NCI-H1694 (cell line): ENCODE data around the gene RHOG.
"Not testable (repeated sequence)": the region's sequence is repeated elsewhere in the genome, so short reads cannot be mapped to it uniquely, and the experiment has no call there.

Experiments used
- DNase-seq: peaks from one replicate; lab custom pipeline; 2025; lab: John Stamatoyannopoulos, UW

Gene RHOG

DNA sequence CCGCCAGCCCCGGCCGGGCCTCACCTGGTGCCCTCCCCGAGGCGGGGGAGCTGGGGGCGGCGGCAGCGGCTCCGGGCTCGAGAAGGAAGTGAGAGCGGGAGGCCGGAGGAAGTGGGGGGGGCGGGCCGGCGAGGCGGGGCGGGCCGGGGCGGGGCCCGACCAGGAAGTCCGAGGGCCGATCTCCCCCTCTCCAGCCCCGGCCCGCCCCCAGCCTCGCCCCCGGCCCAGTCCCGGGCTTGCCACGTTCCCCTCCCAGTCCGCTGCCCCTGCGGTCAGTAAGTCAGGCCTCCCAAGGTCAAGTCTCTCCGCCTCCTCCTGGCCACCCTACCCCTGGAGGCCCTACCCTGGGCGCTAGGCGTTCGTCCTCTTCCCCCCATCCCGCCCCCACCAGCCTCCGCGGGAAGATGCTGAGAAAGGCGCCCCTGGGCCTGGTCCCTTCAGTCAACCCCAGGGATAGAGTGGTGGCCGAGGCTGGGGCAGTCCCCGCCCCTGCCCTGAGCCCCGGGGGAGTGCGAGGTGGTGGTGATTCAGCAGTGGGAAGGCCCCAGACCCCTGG, at the start of gene RHOG:
Gene RHOG (minus strand): TSS at position 90 of the 556 bp plus-strand sequence. CDS start 12,821 bp downstream, outside the sequence.
- DNase-seq, result no peak

DNA sequence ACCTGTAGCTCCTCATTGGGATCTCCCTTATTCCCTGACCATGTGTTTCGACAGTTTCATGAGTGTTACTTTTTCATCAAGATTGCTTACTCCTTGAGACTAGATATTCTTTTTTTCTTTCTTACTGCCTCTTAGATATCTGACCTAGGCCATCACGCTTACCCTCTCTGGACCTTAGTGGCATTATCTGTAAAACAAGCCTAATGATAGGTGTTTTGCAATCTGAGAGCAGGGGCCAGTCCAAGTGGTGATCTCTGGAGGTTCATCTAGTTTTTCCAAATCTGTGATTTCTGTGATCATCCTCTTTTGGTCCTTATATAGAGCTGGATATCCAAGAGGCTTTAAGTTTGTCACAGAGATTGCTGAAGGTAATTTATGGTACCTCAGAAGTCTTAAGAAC, 49.3 kb upstream of the RHOG start:
- no peak for DNase-seq

DNA sequence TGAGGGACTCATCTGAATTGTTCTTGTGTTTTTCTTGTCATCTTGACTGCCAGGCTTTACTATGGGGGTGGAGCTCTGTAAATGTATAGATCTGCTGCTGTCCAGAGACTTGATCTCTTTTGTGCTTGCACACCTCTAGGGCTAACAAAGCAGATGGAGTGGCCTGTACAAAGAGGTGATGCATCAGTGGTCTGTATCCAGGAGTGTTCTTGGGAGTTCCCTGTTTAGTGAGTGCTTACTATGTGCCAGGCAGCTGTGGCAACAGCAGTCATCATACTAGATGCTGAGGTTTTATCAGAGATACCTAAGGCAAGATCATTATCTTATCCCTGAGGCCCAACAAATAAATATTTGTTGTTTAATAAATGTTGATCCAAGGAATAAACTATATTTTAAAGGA, 48.1 kb upstream of the RHOG start:
- no peak for DNase-seq

DNA sequence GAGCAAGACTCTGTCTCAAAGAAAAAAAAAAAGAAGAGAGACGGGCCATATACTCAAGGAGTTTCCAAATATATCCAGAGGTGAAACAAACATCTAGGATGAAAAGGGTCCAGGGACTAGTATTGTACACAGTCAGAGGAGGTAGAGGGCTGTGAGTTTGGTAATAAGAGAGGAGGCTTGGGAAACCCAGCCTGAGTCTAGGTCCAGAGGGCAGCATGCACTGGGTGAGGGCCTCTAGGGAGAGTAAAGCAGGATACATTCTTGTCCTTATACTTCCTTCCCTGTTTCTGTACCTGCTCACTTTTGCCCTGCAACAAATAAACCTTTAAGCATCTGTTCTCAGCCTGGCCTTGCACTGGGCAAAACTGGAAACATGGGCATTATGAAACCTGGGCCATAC, 46.2 kb upstream of the RHOG start:
- DNase-seq, result no peak

DNA sequence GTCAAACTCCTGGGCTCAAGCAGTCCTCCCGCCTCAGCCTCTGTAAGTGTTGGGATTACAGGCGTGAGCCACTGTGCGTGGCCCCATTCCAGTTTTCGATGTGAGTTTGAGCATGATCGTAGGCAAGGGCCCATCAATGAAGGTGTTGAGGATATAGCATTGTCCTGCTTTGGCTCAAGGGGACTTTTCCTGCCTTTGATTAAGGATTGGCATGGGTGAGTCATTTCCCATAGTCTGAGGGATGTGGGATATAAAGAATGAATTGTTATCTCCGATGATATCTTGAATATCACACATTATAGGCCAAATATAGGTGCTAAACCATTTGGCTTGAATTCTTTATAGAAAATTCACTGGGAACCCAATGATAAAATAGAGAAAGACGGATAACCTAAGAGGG, 45.1 kb upstream of the RHOG start:
- DNase-seq, result no peak

DNA sequence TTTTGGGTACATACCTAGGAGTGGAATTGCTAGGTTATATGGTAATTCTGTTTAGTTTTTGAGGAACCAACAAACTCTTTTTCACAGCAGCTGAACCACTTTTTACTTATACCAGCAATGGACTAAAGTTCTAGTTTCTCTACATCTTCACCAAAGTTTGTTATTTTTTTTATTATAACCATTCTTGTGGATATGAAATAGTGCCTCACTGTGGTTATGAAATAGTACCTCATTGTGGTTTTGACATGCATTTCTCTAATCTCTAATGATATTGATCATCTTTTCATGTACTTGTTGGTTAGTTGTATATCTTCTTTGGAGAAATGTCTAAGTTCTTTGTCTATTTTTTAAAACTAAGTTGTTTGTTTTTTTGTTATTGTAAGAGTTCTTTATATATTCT, 41.9 kb upstream of the RHOG start:
- DNase-seq, result no peak

DNA sequence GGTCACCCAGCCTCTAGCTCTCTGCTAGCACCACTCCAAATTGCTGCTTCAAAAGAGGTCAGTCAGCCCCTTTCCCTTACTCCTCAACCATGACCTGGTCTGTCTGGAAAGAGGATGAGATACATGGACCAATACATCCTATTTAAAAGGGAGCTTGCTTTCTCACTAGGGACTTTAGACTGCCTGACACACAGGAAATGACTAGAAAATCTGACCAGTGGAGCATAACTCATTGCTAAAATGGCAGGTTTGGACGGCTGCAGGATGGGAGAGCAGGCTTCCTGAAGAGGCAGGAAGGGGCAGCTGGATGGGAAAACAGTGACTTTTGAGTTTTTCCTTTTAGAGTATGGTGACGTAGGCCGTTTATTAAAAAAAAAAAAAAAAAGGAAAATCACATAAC, 40.0 kb upstream of the RHOG start:
- no peak for DNase-seq

DNA sequence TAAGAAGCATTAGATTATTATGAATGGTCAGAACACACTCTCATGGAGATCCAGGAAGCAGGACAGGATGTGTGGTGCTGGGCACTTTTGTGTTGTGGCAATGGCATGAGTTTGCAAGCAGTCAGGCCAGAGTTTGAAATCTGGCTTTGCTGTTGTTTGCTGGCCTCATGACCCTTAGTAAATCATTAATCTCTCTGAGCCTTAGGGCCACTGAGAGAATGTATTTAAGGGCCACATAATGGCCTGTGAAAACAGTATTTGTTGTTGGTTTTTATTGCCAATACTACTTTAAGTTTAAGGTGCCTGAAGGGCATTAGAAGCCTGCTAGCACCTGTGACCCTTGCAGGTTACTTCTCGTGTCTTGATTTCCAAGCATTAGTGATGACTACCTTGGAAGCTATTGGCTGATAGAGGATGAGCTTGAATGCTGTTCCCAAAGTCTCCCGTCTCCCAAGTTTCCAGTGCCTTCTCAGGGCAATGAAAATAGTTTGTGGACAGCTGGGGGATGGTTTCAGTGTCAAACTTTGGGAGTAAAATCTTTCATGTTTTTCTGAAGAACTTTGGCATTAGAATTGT, 39.3 kb upstream of the RHOG start:
- no peak for DNase-seq

DNA sequence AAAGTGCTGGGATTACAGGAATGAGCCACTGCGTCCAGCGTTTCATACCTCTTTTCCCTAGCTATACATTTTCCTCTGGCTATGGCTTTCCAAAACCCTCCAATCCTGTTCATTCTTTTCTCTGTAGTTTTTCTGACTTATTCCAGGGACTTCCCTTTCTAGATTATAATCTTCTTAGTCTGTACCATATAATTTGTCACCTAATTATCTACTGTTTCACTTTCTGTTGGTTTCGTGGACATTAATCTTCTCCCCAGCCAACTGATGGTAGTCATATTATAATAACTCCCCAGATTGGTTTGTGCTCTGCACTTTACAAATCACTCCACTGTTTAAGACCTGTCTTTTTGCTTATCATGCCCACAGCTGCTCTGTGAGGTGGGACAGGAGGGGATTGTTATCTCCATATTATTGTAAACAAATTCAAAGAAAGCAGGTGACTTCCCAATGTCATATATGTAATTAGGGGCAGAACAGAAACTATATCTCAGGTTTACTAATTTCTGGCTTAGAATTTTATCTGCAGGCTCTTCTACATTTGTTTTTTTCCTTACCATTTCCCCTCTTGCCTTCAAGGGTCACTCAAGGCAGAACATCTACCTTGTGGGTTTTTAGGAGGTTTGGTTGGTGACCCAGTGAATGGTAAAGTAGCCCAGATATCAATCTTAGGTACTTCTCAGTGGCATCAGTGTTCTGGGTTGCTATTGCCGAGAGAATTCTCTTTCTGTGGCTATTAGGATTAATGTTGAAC, 38.6 kb upstream of the RHOG start:
- DNase-seq, result no peak

DNA sequence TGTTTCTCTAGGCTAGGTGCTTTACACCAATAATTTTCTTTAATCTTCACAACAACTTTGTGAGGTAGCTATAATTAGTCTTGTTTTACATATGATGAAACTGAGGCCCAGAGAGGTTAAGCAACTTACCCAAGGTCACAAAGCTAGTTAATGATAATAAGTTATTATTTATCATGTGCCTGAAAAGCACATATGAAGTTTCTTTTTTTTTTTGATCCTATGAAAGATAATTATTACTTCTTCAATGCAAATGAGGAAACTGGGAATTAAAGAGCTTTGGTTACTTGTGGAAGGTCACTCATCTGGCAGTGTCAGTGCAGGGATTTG, 37.5 kb upstream of the RHOG start:
- no peak for DNase-seq

DNA sequence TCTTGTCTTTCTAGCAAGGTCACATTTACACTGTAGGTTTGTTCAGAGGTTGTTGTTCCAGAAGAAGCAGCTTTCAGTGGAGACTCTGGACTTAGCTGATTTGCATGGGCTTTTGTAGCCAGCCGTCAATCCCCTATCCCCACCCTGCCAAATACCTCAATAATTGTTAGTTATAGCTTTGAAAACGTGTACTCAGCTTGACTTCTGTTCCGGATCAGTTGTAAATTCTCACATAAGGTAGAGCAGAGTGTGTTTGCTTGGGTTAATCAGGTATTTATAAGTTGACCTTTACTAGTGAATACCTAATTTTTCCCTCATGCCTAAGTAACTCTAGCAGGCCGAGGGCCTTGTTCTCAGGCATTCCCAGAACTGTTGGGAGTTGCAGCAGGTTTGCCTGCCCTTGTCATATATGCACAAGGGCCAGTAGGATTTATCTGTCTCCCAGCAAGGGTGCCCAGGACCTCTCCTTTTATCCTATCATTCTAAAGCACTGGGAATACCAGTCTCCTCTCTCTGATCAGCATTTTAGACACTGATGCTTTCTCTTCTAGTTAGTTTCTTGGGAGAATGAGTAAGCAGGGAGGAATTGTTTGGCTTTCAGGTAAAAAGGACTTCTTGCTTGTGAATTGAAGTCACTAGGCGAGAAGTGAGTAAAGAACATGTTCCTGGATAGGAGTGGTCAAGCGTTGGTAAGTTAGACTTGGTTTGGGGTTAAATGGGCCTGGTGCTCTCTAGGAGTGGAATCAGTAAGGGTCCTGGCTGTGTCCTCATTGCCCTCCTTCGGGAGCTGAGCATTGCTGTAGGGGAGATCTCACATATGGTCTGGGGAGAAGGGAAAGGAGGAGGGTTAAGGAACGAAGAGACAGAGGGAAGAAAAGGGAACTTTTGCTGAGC, 36.9 kb upstream of the RHOG start:
- DNase-seq, result no peak

DNA sequence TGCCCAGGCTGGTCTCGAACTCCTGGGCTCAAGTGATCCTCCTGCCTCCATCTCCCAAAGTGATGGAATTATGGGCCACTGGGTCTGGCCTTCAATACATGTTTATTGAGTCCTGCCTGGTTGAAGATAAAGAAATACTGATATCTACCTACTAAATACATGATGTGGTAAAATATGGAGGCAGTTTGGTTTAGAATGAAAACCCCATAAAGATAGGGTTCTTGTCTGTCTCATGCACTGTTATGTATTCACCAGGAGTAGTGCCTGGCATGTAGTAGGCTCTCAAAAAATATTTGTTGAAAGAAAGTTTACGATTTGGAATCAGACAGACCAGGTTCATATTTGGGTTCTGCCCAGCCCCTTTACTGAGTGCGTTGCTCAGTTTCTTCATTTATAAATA, 35.9 kb upstream of the RHOG start:
- DNase-seq, result no peak

DNA sequence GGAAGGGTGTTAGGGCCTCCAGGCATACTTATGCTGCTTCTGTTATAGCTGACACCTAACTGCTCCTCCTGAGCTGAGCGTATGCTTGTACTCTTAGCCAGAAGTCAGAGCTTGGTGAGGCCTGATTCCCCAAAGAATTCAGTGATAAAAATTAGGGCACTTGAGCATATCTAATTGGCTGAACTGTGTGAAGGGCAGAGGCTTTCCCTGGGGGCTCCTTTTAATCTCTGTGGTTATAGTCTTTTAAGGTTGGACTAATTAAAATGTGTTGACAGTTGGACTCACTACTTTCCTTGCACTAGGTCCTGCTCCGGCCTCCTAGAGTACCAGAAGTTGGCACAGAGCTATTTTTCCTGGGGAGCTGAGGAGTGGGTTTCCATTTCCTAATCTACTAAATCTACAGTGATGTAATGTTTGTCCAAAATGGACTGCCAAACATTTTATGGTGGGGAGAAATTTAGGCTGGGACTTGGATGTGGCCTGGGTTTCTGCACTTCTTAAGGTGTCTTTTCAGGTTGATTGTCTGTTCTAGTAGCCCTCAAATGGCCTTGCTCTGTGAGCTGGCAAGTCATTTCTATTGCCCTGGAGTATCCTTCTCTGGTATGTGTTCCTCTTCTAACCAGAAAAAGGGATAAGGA, 33.1 kb upstream of the RHOG start:
- no peak for DNase-seq

DNA sequence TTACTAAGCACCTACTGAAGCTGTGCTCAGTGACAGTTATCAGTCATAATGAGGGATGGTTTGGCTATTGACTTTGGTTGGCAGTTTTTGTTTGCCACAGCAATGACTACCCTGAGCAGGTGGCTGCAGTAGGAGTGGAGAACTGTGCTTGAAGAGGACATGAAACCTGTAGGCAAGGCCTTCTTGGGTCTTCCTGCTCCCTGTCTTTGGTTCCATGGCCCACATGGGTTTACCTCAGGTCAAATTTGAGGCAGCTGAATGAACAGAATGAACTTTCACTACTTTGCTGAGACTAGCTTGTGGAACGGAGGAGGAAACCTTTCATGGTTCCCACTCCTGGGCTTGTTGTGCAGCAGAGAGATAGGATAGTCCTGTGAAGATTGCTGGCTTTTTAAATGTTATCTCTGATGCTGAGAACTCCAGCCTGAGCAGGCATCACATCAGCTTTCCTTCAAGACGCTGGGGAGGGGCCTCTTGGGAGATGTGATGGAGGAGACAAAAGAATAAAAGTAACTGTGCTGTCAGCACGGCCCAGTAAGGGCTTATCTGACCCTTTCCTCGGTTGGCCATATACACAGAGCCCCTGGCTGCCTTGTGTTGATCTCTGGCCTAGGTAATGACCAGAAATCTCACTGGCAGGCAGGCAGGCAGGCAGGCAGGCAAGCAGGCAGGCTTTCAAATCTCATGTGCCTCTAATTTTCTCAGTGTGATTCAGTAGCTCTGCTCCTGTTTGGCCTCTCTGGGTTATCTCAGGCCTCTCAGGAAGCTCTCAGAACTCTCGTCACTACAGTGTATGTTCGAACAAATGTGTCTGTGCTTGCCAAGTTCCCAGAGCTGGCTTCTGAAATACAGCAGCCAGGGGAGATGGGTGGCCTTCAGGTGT, 26.7 kb upstream of the RHOG start:
- no peak for DNase-seq

DNA sequence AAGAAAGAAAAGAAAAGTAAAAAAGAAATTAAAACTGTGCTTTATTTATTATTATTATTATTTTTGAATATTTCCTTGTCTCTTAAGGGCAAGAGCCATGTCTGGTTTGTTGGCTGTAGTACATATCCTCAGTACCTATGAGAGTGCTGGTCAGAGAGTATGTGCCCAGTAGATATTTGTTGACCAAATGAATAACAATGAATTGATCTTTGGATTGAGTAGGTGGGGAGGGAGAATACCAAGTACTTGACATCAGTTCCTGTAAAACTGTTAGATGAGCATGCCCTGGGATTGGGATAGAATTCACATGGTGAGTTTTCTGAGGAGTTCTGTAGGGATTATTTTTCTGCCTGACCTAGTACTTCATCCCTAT, 26.1 kb upstream of the RHOG start:
- DNase-seq, result no peak

DNA sequence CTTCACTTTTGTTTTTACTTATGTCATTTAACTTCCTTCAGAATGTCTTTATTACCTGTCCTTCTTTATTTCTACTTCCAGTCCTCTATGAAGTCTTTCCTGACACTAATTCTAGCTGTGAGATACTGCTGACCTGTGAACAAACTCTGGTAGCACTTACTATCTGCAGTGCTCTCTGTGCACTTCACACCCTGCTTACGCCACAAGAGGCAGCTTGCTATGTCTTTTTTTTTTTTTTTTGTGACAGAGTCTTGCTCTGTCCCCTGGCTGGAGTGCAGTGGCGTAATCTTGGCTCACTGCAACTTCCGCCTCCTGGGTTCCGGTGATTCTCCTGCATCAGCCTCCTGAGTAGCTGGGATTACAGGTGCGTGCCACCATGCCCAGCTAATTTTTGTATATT, 25.4 kb upstream of the RHOG start:
- no peak for DNase-seq

DNA sequence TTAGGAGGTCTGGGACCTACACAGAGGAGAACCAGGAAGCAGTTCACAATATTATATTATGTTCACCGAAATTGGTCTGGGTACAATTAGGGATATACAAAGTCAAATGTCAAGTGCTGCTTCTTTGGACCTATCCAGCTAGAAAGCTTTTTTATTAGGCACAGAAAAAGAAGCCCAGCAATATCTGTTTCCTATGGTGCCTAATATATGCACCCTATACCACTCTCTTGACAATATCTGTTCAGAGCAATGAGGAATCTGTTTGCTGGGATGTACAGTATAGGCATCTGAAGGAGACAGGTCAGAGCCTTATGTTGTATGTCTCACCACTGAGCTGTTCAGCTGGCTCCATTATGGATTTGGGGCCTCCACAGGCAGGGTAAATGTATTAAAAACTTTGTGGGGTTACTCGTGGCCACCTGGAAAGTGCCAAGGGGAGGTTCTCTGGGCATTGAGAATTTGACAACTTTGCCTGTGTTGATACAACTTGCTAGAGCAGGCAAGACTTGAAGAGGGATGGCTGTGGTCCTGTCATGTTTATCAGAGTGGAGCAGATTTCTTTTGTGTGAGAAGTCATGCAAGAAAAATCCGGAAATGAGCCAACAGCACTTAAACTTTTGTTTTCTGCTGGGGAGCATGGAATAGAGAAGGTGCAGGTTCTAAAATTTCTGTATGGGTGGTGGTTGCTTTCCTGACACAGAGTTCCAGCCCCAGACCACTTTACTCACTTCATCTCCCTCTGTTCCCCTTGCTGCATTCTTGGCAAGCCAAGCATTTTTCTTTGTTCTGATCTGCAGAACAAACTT, 24.8 kb upstream of the RHOG start:
- no peak for DNase-seq

DNA sequence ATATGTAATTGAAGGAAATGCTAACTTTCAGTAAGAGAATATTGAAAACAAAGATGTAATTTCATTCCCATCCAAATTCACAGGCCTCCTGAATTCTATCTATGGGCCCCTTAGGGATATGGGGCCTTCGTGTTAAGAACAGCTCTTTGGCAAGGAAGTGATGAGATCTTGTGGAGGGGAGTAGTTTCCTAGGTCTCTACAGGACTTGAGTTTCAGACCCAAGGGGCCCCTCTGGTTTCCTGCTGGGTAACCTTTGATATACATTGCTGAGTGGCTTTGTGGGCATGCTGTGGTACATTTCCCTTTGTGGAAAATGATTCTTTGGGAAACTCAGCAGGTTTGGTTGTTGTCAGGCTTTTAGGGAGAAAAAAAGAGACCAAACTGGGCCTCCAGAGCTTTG, 20.9 kb upstream of the RHOG start:
- no peak for DNase-seq

DNA sequence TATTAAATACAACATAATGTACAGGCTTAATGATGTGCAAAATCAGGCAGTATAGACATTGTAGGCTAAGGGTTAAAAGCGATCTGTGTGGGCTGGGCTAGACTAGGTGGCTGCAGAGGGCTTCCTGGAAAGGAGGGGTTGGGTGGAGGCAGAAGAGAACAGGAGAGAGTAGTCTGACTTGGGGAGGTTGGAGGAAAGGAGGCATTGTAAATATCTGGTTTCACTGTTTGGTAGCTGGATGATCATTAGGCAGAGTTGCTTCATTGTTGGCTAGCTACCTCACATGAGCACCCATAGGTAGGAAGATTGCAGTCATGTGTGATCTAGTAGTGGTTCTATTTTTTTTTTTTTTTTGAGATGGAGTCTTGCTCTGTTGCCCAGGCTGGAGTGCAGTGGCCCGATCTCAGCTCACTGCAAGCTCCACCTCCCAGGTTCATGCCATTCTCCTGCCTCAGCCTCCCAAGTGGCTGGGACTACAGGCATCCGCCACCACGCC, 20.2 kb upstream of the RHOG start:
- not testable (repeated sequence) for DNase-seq

DNA sequence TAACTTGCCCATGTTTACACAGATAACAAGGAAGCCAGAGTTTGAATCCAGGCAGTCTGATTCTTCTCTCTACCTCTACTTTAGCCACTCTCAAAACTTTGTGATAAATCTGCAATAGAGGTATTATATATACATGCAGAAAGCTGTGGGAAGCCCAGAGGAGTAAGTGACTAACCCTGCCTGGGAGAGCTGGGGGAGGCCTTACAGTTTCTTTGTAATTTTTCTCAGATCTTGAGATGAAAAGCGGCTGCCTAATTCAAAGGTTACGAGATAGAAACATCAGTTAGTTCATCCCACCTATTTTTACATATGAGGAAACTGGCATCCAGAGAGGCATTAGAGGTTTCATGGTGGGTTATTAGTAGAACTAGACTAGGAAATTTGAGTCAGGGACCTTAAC, 19.6 kb upstream of the RHOG start:
- no peak for DNase-seq
